ENCODE data around the gene ARHGAP10. TPM values are rescaled to one million over a fixed set of nuclear protein-coding genes. Genes with fewer than 3 reads are reported as not detected.

ARHGAP10 gene
- total RNA-seq, 2 donors from 2014 or later: 36.1 to 43.5 TPM

- H3K27me3 ChIP-seq: no peaks in the 10 kb centered on the region
- H3K36me3 ChIP-seq: no peaks in the 10 kb centered on the region
- H3K9me3 ChIP-seq: no peaks in the 10 kb centered on the region
- no peak overlapping the region for H3K4me3 ChIP-seq
- H3K27ac ChIP-seq: peak overlapping the region in 1 of 2 donors; percentile 13
- H3K4me1 ChIP-seq: peaks cover 0 to 21% of the 10 kb centered on the region in 2 donors
- no peak for TF ChIP-seq CTCF (IDR thresholded peaks at IDR 0.05)
- DNase-seq (ENCODE audit: low spot score): no peak
Measured at GRCh38 chr4:148094149-148094548, 362.3 kb downstream of the ARHGAP10 start.

GRCh38 chr4:148095346-148095923 lies 363.5 kb downstream of the ARHGAP10 start:
- no peak for DNase-seq (ENCODE audit: low spot score)
- Histone ChIP-seq H3K4me1 (peaks cover 0 to 21% of the 10 kb centered on the region in 2 donors), H3K36me3 (no peaks in the 10 kb centered on the region), H3K4me3 (no peak overlapping the region), H3K27me3 (no peaks in the 10 kb centered on the region), H3K27ac (peak overlapping the region; percentile 24 to 49), H3K9me3 (no peaks in the 10 kb centered on the region)
- TF ChIP-seq CTCF (IDR thresholded peaks at IDR 0.05): no peak

GRCh38 chr4:148097801-148098200 lies 365.9 kb downstream of the ARHGAP10 start:
- TF ChIP-seq CTCF (IDR thresholded peaks at IDR 0.05): no peak
- no peak for DNase-seq (ENCODE audit: low spot score)
- no peaks in the 10 kb centered on the region for H3K36me3 ChIP-seq
- H3K9me3 ChIP-seq: no peaks in the 10 kb centered on the region
- no peak overlapping the region for H3K27ac ChIP-seq
- H3K4me1 ChIP-seq: peaks cover 0 to 14% of the 10 kb centered on the region in 2 donors
- no peak overlapping the region for H3K4me3 ChIP-seq
- no peaks in the 10 kb centered on the region for H3K27me3 ChIP-seq

- H3K36me3 ChIP-seq: no peaks in the 10 kb centered on the region
- H3K27ac ChIP-seq: no peak overlapping the region
- TF ChIP-seq CTCF (IDR thresholded peaks at IDR 0.05): no peak
- H3K4me1 ChIP-seq: peaks cover 0 to 16% of the 10 kb centered on the region in 2 donors
- H3K4me3 ChIP-seq: no peak overlapping the region
- H3K27me3 ChIP-seq: no peaks in the 10 kb centered on the region
- H3K9me3 ChIP-seq: no peaks in the 10 kb centered on the region
- DNase-seq (ENCODE audit: low spot score): no peak
Measured at GRCh38 chr4:148101235-148101634, 369.3 kb downstream of the ARHGAP10 start.

- peaks cover 0 to 16% of the 10 kb centered on the region in 2 donors for H3K4me1 ChIP-seq
- H3K27ac ChIP-seq: no peak overlapping the region
- H3K4me3 ChIP-seq: no peak overlapping the region
- H3K9me3 ChIP-seq: peaks cover 0 to 5% of the 10 kb centered on the region in 2 donors
- DNase-seq (ENCODE audit: low spot score): no peak
- no peaks in the 10 kb centered on the region for H3K27me3 ChIP-seq
- no peak for TF ChIP-seq CTCF (IDR thresholded peaks at IDR 0.05)
- no peaks in the 10 kb centered on the region for H3K36me3 ChIP-seq
Measured at GRCh38 chr4:148101790-148102189, 369.9 kb downstream of the ARHGAP10 start.

All from right atrium auricular region (tissue), 2 donors.